Measurements from ENCODE around the gene STXBP1. TPM values are rescaled to one million over a fixed set of nuclear protein-coding genes. Genes with fewer than 3 reads are reported as not detected.

The STXBP1 gene
- total and polyA plus RNA-seq, 2 experiments from 2014 or later = 48.6 to 50.4 TPM

- peak overlapping the region; percentile 80 for H3K27ac Mint-ChIP-seq
- H3K4me1 Mint-ChIP-seq = peaks cover 6% of the 10 kb centered on the region; the same call in 2 of the 3 replicates
- DNase-seq (ENCODE audit: low spot score) (peak; percentile 99), ATAC-seq (peak; percentile 91)
- H3K4me1 ChIP-seq (ENCODE audit: insufficient read depth) = no peaks in the 10 kb centered on the region; the same call in 1 of the 2 replicates
- peaks cover 9% of the 10 kb centered on the region for H3K27me3 Mint-ChIP-seq (ENCODE audit: insufficient read depth, low read depth, poor library complexity)
- TF ChIP-seq ETS1 (IDR thresholded peaks at IDR 0.05) = no peak
- TF ChIP-seq NANOG (IDR thresholded peaks at IDR 0.05; ENCODE audit: borderline replicate concordance) = no peak
- no peak for TF ChIP-seq EZH2 (IDR thresholded peaks at IDR 0.05; ENCODE audit: low read depth, unreplicated experiment)
- TF ChIP-seq, protein P1, sequence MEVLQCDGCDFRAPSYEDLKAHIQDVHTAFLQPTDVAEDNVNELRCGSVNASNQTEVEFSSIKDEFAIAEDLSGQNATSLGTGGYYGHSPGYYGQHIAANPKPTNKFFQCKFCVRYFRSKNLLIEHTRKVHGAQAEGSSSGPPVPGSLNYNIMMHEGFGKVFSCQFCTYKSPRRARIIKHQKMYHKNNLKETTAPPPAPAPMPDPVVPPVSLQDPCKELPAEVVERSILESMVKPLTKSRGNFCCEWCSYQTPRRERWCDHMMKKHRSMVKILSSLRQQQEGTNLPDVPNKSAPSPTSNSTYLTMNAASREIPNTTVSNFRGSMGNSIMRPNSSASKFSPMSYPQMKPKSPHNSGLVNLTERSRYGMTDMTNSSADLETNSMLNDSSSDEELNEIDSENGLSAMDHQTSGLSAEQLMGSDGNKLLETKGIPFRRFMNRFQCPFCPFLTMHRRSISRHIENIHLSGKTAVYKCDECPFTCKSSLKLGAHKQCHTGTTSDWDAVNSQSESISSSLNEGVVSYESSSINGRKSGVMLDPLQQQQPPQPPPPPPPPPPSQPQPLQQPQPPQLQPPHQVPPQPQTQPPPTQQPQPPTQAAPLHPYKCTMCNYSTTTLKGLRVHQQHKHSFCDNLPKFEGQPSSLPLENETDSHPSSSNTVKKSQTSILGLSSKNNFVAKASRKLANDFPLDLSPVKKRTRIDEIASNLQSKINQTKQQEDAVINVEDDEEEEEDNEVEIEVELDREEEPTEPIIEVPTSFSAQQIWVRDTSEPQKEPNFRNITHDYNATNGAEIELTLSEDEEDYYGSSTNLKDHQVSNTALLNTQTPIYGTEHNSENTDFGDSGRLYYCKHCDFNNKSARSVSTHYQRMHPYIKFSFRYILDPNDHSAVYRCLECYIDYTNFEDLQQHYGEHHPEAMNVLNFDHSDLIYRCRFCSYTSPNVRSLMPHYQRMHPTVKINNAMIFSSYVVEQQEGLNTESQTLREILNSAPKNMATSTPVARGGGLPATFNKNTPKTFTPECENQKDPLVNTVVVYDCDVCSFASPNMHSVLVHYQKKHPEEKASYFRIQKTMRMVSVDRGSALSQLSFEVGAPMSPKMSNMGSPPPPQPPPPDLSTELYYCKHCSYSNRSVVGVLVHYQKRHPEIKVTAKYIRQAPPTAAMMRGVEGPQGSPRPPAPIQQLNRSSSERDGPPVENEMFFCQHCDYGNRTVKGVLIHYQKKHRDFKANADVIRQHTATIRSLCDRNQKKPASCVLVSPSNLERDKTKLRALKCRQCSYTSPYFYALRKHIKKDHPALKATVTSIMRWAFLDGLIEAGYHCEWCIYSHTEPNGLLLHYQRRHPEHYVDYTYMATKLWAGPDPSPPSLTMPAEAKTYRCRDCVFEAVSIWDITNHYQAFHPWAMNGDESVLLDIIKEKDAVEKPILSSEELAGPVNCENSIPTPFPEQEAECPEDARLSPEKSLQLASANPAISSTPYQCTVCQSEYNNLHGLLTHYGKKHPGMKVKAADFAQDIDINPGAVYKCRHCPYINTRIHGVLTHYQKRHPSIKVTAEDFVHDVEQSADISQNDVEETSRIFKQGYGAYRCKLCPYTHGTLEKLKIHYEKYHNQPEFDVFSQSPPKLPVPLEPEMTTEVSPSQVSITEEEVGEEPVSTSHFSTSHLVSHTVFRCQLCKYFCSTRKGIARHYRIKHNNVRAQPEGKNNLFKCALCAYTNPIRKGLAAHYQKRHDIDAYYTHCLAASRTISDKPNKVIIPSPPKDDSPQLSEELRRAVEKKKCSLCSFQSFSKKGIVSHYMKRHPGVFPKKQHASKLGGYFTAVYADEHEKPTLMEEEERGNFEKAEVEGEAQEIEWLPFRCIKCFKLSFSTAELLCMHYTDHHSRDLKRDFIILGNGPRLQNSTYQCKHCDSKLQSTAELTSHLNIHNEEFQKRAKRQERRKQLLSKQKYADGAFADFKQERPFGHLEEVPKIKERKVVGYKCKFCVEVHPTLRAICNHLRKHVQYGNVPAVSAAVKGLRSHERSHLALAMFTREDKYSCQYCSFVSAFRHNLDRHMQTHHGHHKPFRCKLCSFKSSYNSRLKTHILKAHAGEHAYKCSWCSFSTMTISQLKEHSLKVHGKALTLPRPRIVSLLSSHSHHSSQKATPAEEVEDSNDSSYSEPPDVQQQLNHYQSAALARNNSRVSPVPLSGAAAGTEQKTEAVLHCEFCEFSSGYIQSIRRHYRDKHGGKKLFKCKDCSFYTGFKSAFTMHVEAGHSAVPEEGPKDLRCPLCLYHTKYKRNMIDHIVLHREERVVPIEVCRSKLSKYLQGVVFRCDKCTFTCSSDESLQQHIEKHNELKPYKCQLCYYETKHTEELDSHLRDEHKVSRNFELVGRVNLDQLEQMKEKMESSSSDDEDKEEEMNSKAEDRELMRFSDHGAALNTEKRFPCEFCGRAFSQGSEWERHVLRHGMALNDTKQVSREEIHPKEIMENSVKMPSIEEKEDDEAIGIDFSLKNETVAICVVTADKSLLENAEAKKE (CRISPR knock-in tag; IDR thresholded peaks at IDR 0.05) = no peak
- TF ChIP-seq POLR2AphosphoS5 (IDR thresholded peaks at IDR 0.05; ENCODE audit: low read depth) = no peak
- TF ChIP-seq REST (IDR thresholded peaks at IDR 0.05; ENCODE audit: unreplicated experiment) = no peak
- TF ChIP-seq ZNF114 (CRISPR knock-in tag; IDR thresholded peaks at IDR 0.05) = no peak
- TF ChIP-seq ZNF331 (CRISPR knock-in tag; IDR thresholded peaks at IDR 0.05; ENCODE audit: low read depth) = no peak
- TF ChIP-seq STAT1 (IDR thresholded peaks at IDR 0.05; ENCODE audit: unreplicated experiment) = no peak
- TF ChIP-seq CREB1 (CRISPR knock-in tag; IDR thresholded peaks at IDR 0.05; ENCODE audit: low read depth) = no peak
- TF ChIP-seq JUNB (IDR thresholded peaks at IDR 0.05; ENCODE audit: unreplicated experiment) = no peak
- TF ChIP-seq EZH2phosphoT487 (IDR thresholded peaks at IDR 0.05; ENCODE audit: unreplicated experiment) = no peak
- no peak for TF ChIP-seq CTCF (conservative IDR thresholded peaks at IDR 0.05; ENCODE audit: low read depth in 2 of 2)
- peak overlapping the region; percentile 95 for H3K4me2 ChIP-seq
- H4K20me1 ChIP-seq (replicated peaks; ENCODE audit: insufficient read depth) = no peaks in the 10 kb centered on the region; the same call in 1 of the 2 replicates
- 0 out of 2 replicates have a peak, but pooled peaks cover 6% of the 10 kb centered on the region for H3F3A ChIP-seq (replicated peaks; ENCODE audit: low read depth)
- H3K9me3 Mint-ChIP-seq = no peaks in the 10 kb centered on the region
- H3K4me3 ChIP-seq = peak overlapping the region; percentile 80
- H3K27me3 ChIP-seq (ENCODE audit: insufficient read depth) = no peaks in the 10 kb centered on the region
- H3K27ac ChIP-seq (ENCODE audit: low read depth) = peak overlapping the region; percentile 90
- H3K36me3 Mint-ChIP-seq (ENCODE audit: low read depth) = no peaks in the 10 kb centered on the region
- H3K36me3 ChIP-seq (ENCODE audit: insufficient read depth) = no peaks in the 10 kb centered on the region
- peak overlapping the region; percentile 85 for H3K4me3 Mint-ChIP-seq
- H3K9me2 ChIP-seq (ENCODE audit: insufficient read depth) = no peaks in the 10 kb centered on the region
- H2AFZ ChIP-seq = peak overlapping the region; percentile 85; the same call in 1 of the 2 replicates
- no peaks in the 10 kb centered on the region for H3K79me2 ChIP-seq (replicated peaks; ENCODE audit: insufficient read depth)
These were observed 129.9 kb downstream of the STXBP1 start for GRCh38 chr9:127741831-127742434.

Data from GM23338 (cell line).